IPS-18c (cell line): ENCODE results near the gene CDH23.

ENCODE experiments used
- H3K4me3 ChIP-seq: 2 replicates; pipeline ENCODE4 v1.7.0; 2013; ENCODE audit warnings: low read depth, mild to moderate bottlenecking, low read length, moderate library complexity; ENCODE audit not compliant: insufficient read depth
- H3K9me3 ChIP-seq: one replicate; pipeline ENCODE4 v1.6.1; 2013; ENCODE audit warnings: mild to moderate bottlenecking, low read length, moderate library complexity; ENCODE audit not compliant: control insufficient read depth, insufficient read depth

The CDH23 gene

GRCh38 chr10:71695502-71696476, 299.1 kb downstream of the CDH23 start:
- Histone ChIP-seq H3K4me3 (no peak overlapping the region), H3K9me3 (no peaks in the 10 kb centered on the region)

- Histone ChIP-seq H3K9me3 (no peaks in the 10 kb centered on the region), H3K4me3 (no peak overlapping the region)
Measured at GRCh38 chr10:71696628-71697326, 300.1 kb downstream of the CDH23 start.

- H3K9me3 ChIP-seq: no peaks in the 10 kb centered on the region
Measured at GRCh38 chr10:71697938-71698709, 301.4 kb downstream of the CDH23 start.

GRCh38 chr10:71698737-71699136, 302.0 kb downstream of the CDH23 start:
- no peak overlapping the region for H3K4me3 ChIP-seq
- no peaks in the 10 kb centered on the region for H3K9me3 ChIP-seq

More at GRCh38 chr10:71697938-71698709, 301.4 kb downstream of the CDH23 start:
- H3K4me3 ChIP-seq: no peak overlapping the region

- H3K4me3 ChIP-seq: no peak overlapping the region
- no peaks in the 10 kb centered on the region for H3K9me3 ChIP-seq
Measured at GRCh38 chr10:71700731-71701368, 304.1 kb downstream of the CDH23 start.

GRCh38 chr10:71701496-71702132, 304.9 kb downstream of the CDH23 start:
- Histone ChIP-seq H3K4me3 (no peak overlapping the region), H3K9me3 (no peaks in the 10 kb centered on the region)

- H3K4me3 ChIP-seq: no peak overlapping the region
- no peaks in the 10 kb centered on the region for H3K9me3 ChIP-seq
Measured at GRCh38 chr10:71703577-71703976, 306.9 kb downstream of the CDH23 start.

GRCh38 chr10:71704816-71705215, 308.1 kb downstream of the CDH23 start:
- Histone ChIP-seq H3K9me3 (no peaks in the 10 kb centered on the region), H3K4me3 (no peak overlapping the region)

- Histone ChIP-seq H3K4me3 (no peak overlapping the region), H3K9me3 (no peaks in the 10 kb centered on the region)
Measured at GRCh38 chr10:71705582-71705981, 308.9 kb downstream of the CDH23 start.

GRCh38 chr10:71706216-71707121, 309.7 kb downstream of the CDH23 start:
- no peak overlapping the region for H3K4me3 ChIP-seq
- H3K9me3 ChIP-seq: no peaks in the 10 kb centered on the region

GRCh38 chr10:71707240-71707789, 310.6 kb downstream of the CDH23 start:
- Histone ChIP-seq H3K4me3 (no peak overlapping the region), H3K9me3 (no peaks in the 10 kb centered on the region)

- no peak overlapping the region for H3K4me3 ChIP-seq
- no peaks in the 10 kb centered on the region for H3K9me3 ChIP-seq
Measured at GRCh38 chr10:71708301-71708703, 311.6 kb downstream of the CDH23 start.

GRCh38 chr10:71708897-71709882, 312.5 kb downstream of the CDH23 start:
- no peaks in the 10 kb centered on the region for H3K9me3 ChIP-seq
- H3K4me3 ChIP-seq: no peak overlapping the region

GRCh38 chr10:71710519-71710918, 313.8 kb downstream of the CDH23 start:
- Histone ChIP-seq H3K4me3 (no peak overlapping the region), H3K9me3 (no peaks in the 10 kb centered on the region)
